HAP-1 (cell line): ENCODE data around the gene TOP3A.
A peak's percentile ranks its signal among the peaks of the same experiment; 100 is the strongest.

Source experiments
- DNase-seq, 2 experiments: peaks; one replicate each; pipeline ENCODE4 v3.0.0-alpha.2; 2016 to 2020; ENCODE audit warnings: low spot score in 2 of 2
- H3K27me3 ChIP-seq: fragments of 250-450 bp; sonication (Bioruptor Pico); 2 replicates; pipeline ENCODE4 v1.5.1; 2020; ENCODE audit warnings: low read depth, mild to moderate bottlenecking, moderate library complexity
- H3K36me3 ChIP-seq: fragments of 250-450 bp; sonication (Bioruptor Pico); replicated peaks from 2 replicates; pipeline ENCODE4 v1.5.1; 2020; ENCODE audit warnings: mild to moderate bottlenecking
- H3K4me1 ChIP-seq: fragments of 250-450 bp; sonication (Bioruptor Pico); 2 replicates; pipeline ENCODE4 v1.5.1; 2020; ENCODE audit warnings: mild to moderate bottlenecking
- H3K4me3 ChIP-seq: fragments of 250-450 bp; sonication (Bioruptor Pico); 2 replicates; pipeline ENCODE4 v1.5.1; 2020; ENCODE audit warnings: mild to moderate bottlenecking, moderate library complexity
- H3K9me3 ChIP-seq: fragments of 250-450 bp; sonication (Bioruptor Pico); 2 replicates; pipeline ENCODE4 v1.5.1; 2020; ENCODE audit warnings: mild to moderate bottlenecking, moderate library complexity
- in situ Hi-C: fragments of 300-500 bp; cut with MboI; formaldehyde crosslinking; loops from 3 replicates; pipeline ENCODE4 v1.14.3; 2020; ENCODE audit warnings: low sequenced_read_pairs, inconsistent platforms, mixed read lengths

TOP3A gene

GRCh38 chr17:18331879-18332278, 17.1 kb upstream of the TOP3A start:
- H3K36me3 ChIP-seq = peaks cover 69% of the 10 kb centered on the region
- no peak for DNase-seq
- H3K4me1 ChIP-seq = no peaks in the 10 kb centered on the region
- no peaks in the 10 kb centered on the region for H3K27me3 ChIP-seq
- H3K4me3 ChIP-seq = no peak overlapping the region
- H3K9me3 ChIP-seq = no peaks in the 10 kb centered on the region
- in situ Hi-C loops = no loop called here

GRCh38 chr17:18328643-18329204, 13.9 kb upstream of the TOP3A start:
- H3K4me3 ChIP-seq = no peak overlapping the region
- in situ Hi-C loops = no loop called here
- no peak for DNase-seq
- H3K27me3 ChIP-seq = no peaks in the 10 kb centered on the region
- peaks cover 66% of the 10 kb centered on the region for H3K36me3 ChIP-seq
- no peaks in the 10 kb centered on the region for H3K4me1 ChIP-seq
- H3K9me3 ChIP-seq = no peaks in the 10 kb centered on the region

- Histone ChIP-seq H3K4me1 (no peaks in the 10 kb centered on the region), H3K36me3 (peaks cover 71% of the 10 kb centered on the region), H3K9me3 (no peaks in the 10 kb centered on the region), H3K4me3 (no peak overlapping the region), H3K27me3 (no peaks in the 10 kb centered on the region)
- in situ Hi-C loops = no loop called here
- DNase-seq = no peak
Observed at GRCh38 chr17:18327556-18327955, 12.8 kb upstream of the TOP3A start.

GRCh38 chr17:18327093-18327492, 12.3 kb upstream of the TOP3A start:
- H3K9me3 ChIP-seq = no peaks in the 10 kb centered on the region
- in situ Hi-C loops = no loop called here
- no peaks in the 10 kb centered on the region for H3K27me3 ChIP-seq
- no peak overlapping the region for H3K4me3 ChIP-seq
- H3K4me1 ChIP-seq = no peaks in the 10 kb centered on the region
- no peak for DNase-seq
- H3K36me3 ChIP-seq = peaks cover 69% of the 10 kb centered on the region

- DNase-seq = no peak
- in situ Hi-C loops = no loop called here
- Histone ChIP-seq H3K4me3 (no peak overlapping the region), H3K36me3 (peaks cover 64% of the 10 kb centered on the region), H3K9me3 (no peaks in the 10 kb centered on the region), H3K27me3 (no peaks in the 10 kb centered on the region), H3K4me1 (no peaks in the 10 kb centered on the region)
Observed at GRCh38 chr17:18326572-18326971, 11.8 kb upstream of the TOP3A start.

GRCh38 chr17:18326039-18326438, 11.2 kb upstream of the TOP3A start:
- Histone ChIP-seq H3K36me3 (peaks cover 58% of the 10 kb centered on the region), H3K4me1 (no peaks in the 10 kb centered on the region)

GRCh38 chr17:18324140-18325050, 9.6 kb upstream of the TOP3A start:
- in situ Hi-C loops = no loop called here
- peaks cover 49% of the 10 kb centered on the region for H3K36me3 ChIP-seq

More at GRCh38 chr17:18326039-18326438, 11.2 kb upstream of the TOP3A start:
- in situ Hi-C loops = no loop called here
- H3K27me3 ChIP-seq = no peaks in the 10 kb centered on the region
- H3K9me3 ChIP-seq = no peaks in the 10 kb centered on the region
- no peak overlapping the region for H3K4me3 ChIP-seq
- DNase-seq = no peak

GRCh38 chr17:18323507-18324139, 8.8 kb upstream of the TOP3A start:
- H3K36me3 ChIP-seq = peaks cover 41% of the 10 kb centered on the region
- no peak overlapping the region for H3K4me3 ChIP-seq
- H3K9me3 ChIP-seq = no peaks in the 10 kb centered on the region
- in situ Hi-C loops = no loop called here
- DNase-seq = no peak
- no peaks in the 10 kb centered on the region for H3K27me3 ChIP-seq
- H3K4me1 ChIP-seq = no peaks in the 10 kb centered on the region

More at GRCh38 chr17:18324140-18325050, 9.6 kb upstream of the TOP3A start:
- H3K9me3 ChIP-seq = no peaks in the 10 kb centered on the region
- no peak overlapping the region for H3K4me3 ChIP-seq
- no peaks in the 10 kb centered on the region for H3K4me1 ChIP-seq
- DNase-seq = no peak
- no peaks in the 10 kb centered on the region for H3K27me3 ChIP-seq

- Histone ChIP-seq H3K4me1 (no peaks in the 10 kb centered on the region), H3K36me3 (peaks cover 39% of the 10 kb centered on the region), H3K27me3 (no peaks in the 10 kb centered on the region), H3K4me3 (no peak overlapping the region), H3K9me3 (no peaks in the 10 kb centered on the region)
- in situ Hi-C loops = no loop called here
- DNase-seq = no peak
Observed at GRCh38 chr17:18323007-18323406, 8.2 kb upstream of the TOP3A start.

GRCh38 chr17:18322522-18322921, 7.7 kb upstream of the TOP3A start:
- Histone ChIP-seq H3K4me3 (no peak overlapping the region), H3K27me3 (no peaks in the 10 kb centered on the region), H3K36me3 (peaks cover 39% of the 10 kb centered on the region), H3K4me1 (no peaks in the 10 kb centered on the region), H3K9me3 (no peaks in the 10 kb centered on the region)
- DNase-seq = no peak
- in situ Hi-C loops = no loop called here

- H3K4me1 ChIP-seq = peaks cover 3% of the 10 kb centered on the region
- H3K27me3 ChIP-seq = no peaks in the 10 kb centered on the region
- in situ Hi-C loops = no loop called here
- no peak overlapping the region for H3K4me3 ChIP-seq
- no peak for DNase-seq
- peaks cover 42% of the 10 kb centered on the region for H3K36me3 ChIP-seq
- H3K9me3 ChIP-seq = no peaks in the 10 kb centered on the region
Observed at GRCh38 chr17:18321309-18321708, 6.5 kb upstream of the TOP3A start.

- H3K4me1 ChIP-seq = peaks cover 6% of the 10 kb centered on the region
- H3K9me3 ChIP-seq = no peaks in the 10 kb centered on the region
- H3K4me3 ChIP-seq = no peak overlapping the region
- peaks cover 35% of the 10 kb centered on the region for H3K36me3 ChIP-seq
- H3K27me3 ChIP-seq = no peaks in the 10 kb centered on the region
- no peak for DNase-seq
- in situ Hi-C loops = no loop called here
Observed at GRCh38 chr17:18320301-18320700, 5.5 kb upstream of the TOP3A start.

- Histone ChIP-seq H3K4me1 (peaks cover 6% of the 10 kb centered on the region), H3K27me3 (no peaks in the 10 kb centered on the region), H3K9me3 (no peaks in the 10 kb centered on the region), H3K4me3 (no peak overlapping the region), H3K36me3 (peaks cover 32% of the 10 kb centered on the region)
- in situ Hi-C loops = no loop called here
- peak; percentile 35 to 52 for DNase-seq
Observed at GRCh38 chr17:18319604-18320256, 4.9 kb upstream of the TOP3A start.
